Epithelial cell of proximal tubule (primary cell): ENCODE results near the gene PECR. TPM values are rescaled to one million over a fixed set of nuclear protein-coding genes. Genes with fewer than 3 reads are reported as not detected.
A peak's percentile ranks its signal among the peaks of the same experiment; 100 is the strongest.

Experiments used
- DNase-seq: peaks from one replicate; pipeline ENCODE4 v3.0.0-alpha.2; 2011; ENCODE audit warnings: low read depth
- H3K4me3 ChIP-seq: 2 replicates; pipeline ENCODE4 v1.5.1; 2011; ENCODE audit warnings: low read depth, mild to moderate bottlenecking, low read length
- CTCF ChIP-seq: conservative IDR thresholded peaks from 2 replicates; pipeline ENCODE4 v1.5.1; 2012; ENCODE audit warnings: low read depth, mild to moderate bottlenecking, low read length
- total RNA-seq: library from RNA; depleted of rRNA; stranded (reverse); fragments of >200 nt; gene quantifications from 2 replicates; pipeline ENCODE4 v1.2.3, GENCODE V29; 2015

The PECR gene
- total RNA-seq, 1 donor from 2014 or later = 16.7 TPM

DNA sequence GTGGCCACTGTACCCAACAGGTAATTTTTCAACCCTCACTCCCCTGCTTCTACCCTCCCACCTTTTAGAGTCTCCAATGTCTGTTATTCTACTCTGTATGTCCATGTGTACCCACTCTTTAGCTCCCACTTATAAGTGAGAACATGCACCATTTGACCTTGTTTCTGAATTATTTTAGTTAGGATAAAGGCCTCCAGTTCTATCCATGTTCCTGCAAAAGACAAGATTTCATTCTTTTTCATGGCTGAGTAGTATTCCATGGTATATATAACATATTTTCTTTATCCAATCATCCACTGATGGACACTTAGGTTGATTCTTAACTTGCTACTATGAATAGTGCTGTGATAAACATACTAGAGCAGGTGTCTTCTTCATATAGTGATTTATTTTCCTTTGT is 9.1 kb downstream of the PECR start:
- DNase-seq = no peak
- no peak overlapping the region for H3K4me3 ChIP-seq
- TF ChIP-seq CTCF = no peak

DNA sequence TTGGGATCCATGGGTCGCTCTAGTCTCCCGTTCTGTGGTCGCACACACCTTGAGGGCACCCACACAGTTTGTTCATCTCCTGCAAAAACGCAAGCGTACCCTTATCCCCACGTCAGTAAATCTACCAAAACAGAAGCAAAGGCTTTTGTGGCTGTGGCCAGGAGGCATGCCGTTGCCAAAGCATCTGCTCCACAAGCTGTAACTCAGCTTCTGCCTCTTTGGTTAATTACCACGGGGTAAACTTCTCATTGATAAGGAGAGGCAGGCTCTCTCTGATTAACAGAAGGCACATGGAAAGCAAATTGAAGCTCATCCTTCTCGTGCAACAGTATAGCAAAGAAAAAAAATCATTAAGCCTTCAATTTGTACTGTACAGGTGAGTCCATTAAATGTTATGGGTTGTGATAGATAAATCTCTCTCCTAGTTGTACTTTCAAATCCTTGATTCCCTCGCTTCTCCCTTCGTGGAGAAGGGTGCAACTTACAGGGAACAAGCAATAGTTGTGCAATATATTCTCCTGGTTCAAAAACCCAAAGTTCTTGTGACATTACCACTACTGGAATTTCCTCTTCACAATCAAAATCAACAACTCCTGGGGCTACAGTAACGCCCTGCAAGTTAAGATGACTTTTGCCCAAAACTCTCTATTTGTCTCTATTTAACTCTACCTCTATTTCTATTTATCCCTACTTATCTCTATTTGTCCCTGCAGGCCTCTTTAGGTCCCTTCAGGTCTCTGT is 10.3 kb downstream of the PECR start:
- DNase-seq = no peak
- H3K4me3 ChIP-seq = no peak overlapping the region
- no peak for TF ChIP-seq CTCF

GRCh38 chr2:216070195-216070594 is 11.4 kb downstream of the PECR start:
- no peak for TF ChIP-seq CTCF
- no peak for DNase-seq
- no peak overlapping the region for H3K4me3 ChIP-seq

- no peak for DNase-seq
- H3K4me3 ChIP-seq = no peak overlapping the region
- no peak for TF ChIP-seq CTCF
These were observed 12.6 kb downstream of the PECR start for GRCh38 chr2:216069028-216069427.

GRCh38 chr2:216066230-216066629 is 15.4 kb downstream of the PECR start:
- H3K4me3 ChIP-seq = no peak overlapping the region
- no peak for TF ChIP-seq CTCF
- no peak for DNase-seq

DNA sequence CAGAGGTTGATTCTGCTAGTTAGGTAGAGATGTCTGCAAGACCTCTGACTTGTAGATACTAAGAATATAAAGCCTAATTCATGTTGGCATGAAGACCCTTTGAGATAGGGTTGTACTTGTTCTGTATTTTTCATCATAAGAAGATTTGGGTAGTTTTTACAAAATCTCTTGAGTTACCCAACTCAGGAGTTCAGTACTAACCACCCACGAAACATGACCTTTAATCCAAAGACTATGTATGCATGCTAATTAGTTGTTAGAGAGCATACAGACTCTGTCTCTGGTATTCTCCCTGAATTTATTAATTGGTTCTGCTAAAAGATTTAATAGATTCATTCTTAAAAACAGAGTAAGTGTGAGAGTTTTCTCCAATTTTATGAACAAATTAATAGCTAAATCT is 16.9 kb downstream of the PECR start:
- TF ChIP-seq CTCF = no peak
- no peak overlapping the region for H3K4me3 ChIP-seq
- no peak for DNase-seq

GRCh38 chr2:216064014-216064630 is 17.5 kb downstream of the PECR start:
- DNase-seq = no peak
- TF ChIP-seq CTCF = peak; percentile 46
- H3K4me3 ChIP-seq = no peak overlapping the region
